Dermis blood vessel endothelial cell (primary cell): ENCODE data around the gene SRP72. TPM values are rescaled to one million over a fixed set of nuclear protein-coding genes. Genes with fewer than 3 reads are reported as not detected.

Source experiments
- DNase-seq: peaks from one replicate; pipeline ENCODE4 v3.0.0; 2010
- total RNA-seq: library from RNA; depleted of rRNA; stranded (reverse); fragments of >200 nt; gene quantifications from 2 replicates; pipeline ENCODE4 v1.2.3, GENCODE V29; 2014

The SRP72 gene
- total RNA-seq, 1 donor from 2014 or later: 87.5 TPM

- DNase-seq: peak; percentile 12
Measured at GRCh38 chr4:56465599-56466295, 1.7 kb upstream of the SRP72 start.

- peak; percentile 63 for DNase-seq
Measured at GRCh38 chr4:56466296-56466761, 1.1 kb upstream of the SRP72 start.

GRCh38 chr4:56466910-56467283 lies 520 bp upstream of the SRP72 start:
- DNase-seq: no peak

GRCh38 chr4:56468097-56468422 lies 643 bp downstream of the SRP72 start:
- peak; percentile 67 for DNase-seq

- peak; percentile 57 for DNase-seq
Measured at GRCh38 chr4:56469489-56470210, 2.2 kb downstream of the SRP72 start.

- DNase-seq: no peak
Measured at GRCh38 chr4:56475917-56476316, 8.5 kb downstream of the SRP72 start.

- no peak for DNase-seq
Measured at GRCh38 chr4:56477192-56477702, 9.8 kb downstream of the SRP72 start.

- DNase-seq: no peak
Measured at GRCh38 chr4:56480691-56481090, 13.3 kb downstream of the SRP72 start.

- no peak for DNase-seq
Measured at GRCh38 chr4:56496241-56496640, 28.8 kb downstream of the SRP72 start.

GRCh38 chr4:56505269-56506130 lies 38.1 kb downstream of the SRP72 start, which contains the start of gene ARL9:
Gene ARL9 (plus strand): TSS chr4:56505791. CDS start chr4:56505863, 72 bp downstream.
- DNase-seq: peak; percentile 59

GRCh38 chr4:56511098-56511497 lies 43.7 kb downstream of the SRP72 start:
- DNase-seq: no peak

- DNase-seq: no peak
Measured at GRCh38 chr4:56512166-56512565, 44.7 kb downstream of the SRP72 start.

GRCh38 chr4:56513517-56513916 lies 46.1 kb downstream of the SRP72 start:
- DNase-seq: no peak

- DNase-seq: peak; percentile 75
Measured at GRCh38 chr4:56530269-56531148, 63.1 kb downstream of the SRP72 start.

GRCh38 chr4:56531149-56531770 lies 63.8 kb downstream of the SRP72 start:
- no peak for DNase-seq

- no peak for DNase-seq
Measured at GRCh38 chr4:56531823-56532222, 64.4 kb downstream of the SRP72 start.

GRCh38 chr4:56532239-56532638 lies 64.8 kb downstream of the SRP72 start:
- no peak for DNase-seq

GRCh38 chr4:56535915-56536314 lies 68.5 kb downstream of the SRP72 start:
- DNase-seq: no peak

GRCh38 chr4:56537147-56537546 lies 69.7 kb downstream of the SRP72 start:
- no peak for DNase-seq

GRCh38 chr4:56540826-56541225 lies 73.4 kb downstream of the SRP72 start:
- no peak for DNase-seq

- DNase-seq: peak; percentile 88
Measured at GRCh38 chr4:56544573-56545131, 77.2 kb downstream of the SRP72 start.
